A172 (cell line): ENCODE data around the gene CCDC97. TPM values are rescaled to one million over a fixed set of nuclear protein-coding genes. Genes with fewer than 3 reads are reported as not detected.
A peak's percentile ranks its signal among the peaks of the same experiment; 100 is the strongest.
"Not testable (repeated sequence)": the region's sequence is repeated elsewhere in the genome, so short reads cannot be mapped to it uniquely, and the experiment has no call there.

Source experiments
- DNase-seq: peaks from one replicate; pipeline ENCODE4 v3.0.0-alpha.2; 2015; ENCODE audit warnings: low spot score
- total RNA-seq: library from RNA; depleted of rRNA; stranded (reverse); fragments of >200 nt; shearing (Covaris generic); gene quantifications from 2 replicates; pipeline ENCODE4 v1.2.3, GENCODE V29; 2014

The CCDC97 gene
- total RNA-seq, 1 experiment from 2014 or later: 8.3 TPM

- no peak for DNase-seq
Measured at GRCh38 chr19:41335467-41335866, 25.5 kb downstream of the CCDC97 start.

DNA sequence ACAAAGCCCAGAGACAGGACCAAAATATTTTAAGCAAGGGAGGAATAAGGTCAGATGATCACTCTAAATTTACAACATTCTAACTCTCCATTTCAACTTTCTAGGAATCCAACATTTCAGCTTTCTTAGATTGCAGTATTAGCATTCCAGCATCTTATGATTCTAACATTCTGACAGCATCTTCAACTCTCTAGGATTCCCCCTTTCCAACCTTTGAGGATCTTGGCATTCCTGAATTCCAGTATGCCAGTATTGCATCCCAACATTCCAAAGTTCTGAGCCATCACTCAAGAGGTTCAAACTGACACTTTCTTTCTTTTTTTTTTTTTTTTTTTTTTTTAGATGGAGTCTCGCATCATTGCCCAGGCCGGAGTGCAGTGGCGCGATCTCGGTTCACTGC lies 30.0 kb downstream of the CCDC97 start:
- DNase-seq: peak; percentile 94

- no peak for DNase-seq
Measured at GRCh38 chr19:41341669-41342490, 31.9 kb downstream of the CCDC97 start.

- no peak for DNase-seq
Measured at GRCh38 chr19:41344162-41344561, 34.2 kb downstream of the CCDC97 start.

DNA sequence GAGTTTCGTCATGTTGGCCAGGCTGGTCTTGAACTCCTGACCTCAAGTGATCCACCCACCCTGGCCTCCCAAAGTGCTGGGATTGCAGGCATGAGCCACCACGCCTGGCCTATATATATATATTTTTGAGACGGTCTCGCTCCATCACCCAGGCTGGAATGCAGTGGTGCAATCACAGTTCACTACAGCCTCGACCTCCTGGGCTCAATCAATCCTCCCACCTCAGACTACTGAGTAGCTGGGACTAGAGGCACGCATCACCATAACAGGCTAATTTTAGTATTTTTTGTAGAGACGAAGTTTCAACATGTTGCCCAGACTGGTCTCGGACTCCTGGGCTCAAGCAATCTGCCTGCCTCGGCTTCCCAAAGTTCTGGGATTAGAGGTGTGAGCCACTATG lies 36.9 kb downstream of the CCDC97 start:
- DNase-seq: not testable (repeated sequence)

DNA sequence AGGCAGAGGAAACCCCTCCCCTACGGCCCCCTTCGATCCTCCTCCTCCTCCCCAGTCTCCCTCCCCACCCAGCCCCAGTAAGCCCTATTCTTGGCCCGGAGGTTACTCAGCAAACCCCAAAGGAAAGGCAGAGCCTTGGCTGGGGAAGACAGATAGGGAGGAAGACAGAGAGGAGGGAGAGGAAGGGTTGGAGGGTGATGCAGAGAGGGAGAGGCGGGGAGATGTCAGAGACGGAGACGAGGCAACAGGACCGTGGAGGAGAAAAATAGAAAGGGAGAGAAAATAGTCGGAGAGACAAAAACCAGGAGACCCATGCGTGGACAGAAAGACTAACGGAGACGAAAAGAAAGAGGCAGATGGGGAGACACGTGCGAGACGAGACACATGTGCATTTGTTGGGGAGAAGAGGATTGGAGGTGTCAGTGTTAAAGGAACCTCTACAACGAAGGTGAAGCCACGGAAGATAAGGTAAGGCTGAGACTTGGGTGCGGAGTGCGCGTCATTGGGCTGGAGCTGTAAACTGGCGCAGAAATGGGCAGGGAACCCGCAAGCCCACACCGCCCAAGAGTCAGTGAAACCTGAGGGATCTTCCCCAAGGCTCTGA lies 40.9 kb downstream of the CCDC97 start:
- DNase-seq: no peak

GRCh38 chr19:41351339-41352245 lies 41.6 kb downstream of the CCDC97 start:
- DNase-seq: peak; percentile 56

GRCh38 chr19:41352279-41352608 lies 42.3 kb downstream of the CCDC97 start:
- DNase-seq: no peak

DNA sequence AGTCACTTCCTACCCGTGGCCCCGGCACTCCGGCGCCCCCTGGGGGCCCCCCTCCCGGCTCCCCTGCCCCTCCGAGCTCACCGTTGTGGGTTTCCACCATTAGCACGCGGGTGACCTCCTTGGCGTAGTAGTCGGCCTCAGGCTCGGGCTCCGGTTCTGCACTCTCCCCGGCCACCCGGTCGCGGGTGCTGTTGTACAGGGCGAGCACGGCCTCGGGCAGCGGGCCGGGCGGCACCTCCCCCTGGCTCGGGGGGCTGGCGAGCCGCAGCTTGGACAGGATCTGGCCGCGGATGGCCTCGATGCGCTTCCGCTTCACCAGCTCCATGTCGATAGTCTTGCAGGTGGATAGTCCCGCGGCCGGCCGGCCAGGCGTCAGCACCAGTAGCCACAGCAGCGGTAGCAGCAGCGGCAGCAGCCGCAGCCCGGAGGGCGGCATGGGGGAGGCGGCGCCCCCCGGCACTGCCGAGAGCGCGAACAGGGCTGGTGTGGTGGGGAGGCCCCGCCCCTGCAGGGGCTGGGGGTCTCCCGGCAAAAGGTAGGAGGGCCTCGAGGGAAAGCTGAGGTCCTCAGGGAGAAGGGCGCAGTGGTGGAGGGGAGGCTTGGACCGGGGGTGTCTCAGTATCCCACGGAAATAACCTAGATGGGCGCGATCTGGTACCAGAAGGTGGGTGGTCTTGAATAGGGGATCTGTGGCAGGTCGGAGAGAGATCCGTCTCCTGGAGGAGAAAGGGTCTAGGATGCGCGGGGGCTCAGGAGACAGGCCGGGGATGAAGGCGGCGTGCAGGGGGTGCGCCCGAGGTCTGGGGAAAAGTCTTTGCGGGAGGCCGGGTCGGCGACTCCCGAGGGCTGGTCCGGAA lies 42.9 kb downstream of the CCDC97 start:
- peak; percentile 37 for DNase-seq

DNA sequence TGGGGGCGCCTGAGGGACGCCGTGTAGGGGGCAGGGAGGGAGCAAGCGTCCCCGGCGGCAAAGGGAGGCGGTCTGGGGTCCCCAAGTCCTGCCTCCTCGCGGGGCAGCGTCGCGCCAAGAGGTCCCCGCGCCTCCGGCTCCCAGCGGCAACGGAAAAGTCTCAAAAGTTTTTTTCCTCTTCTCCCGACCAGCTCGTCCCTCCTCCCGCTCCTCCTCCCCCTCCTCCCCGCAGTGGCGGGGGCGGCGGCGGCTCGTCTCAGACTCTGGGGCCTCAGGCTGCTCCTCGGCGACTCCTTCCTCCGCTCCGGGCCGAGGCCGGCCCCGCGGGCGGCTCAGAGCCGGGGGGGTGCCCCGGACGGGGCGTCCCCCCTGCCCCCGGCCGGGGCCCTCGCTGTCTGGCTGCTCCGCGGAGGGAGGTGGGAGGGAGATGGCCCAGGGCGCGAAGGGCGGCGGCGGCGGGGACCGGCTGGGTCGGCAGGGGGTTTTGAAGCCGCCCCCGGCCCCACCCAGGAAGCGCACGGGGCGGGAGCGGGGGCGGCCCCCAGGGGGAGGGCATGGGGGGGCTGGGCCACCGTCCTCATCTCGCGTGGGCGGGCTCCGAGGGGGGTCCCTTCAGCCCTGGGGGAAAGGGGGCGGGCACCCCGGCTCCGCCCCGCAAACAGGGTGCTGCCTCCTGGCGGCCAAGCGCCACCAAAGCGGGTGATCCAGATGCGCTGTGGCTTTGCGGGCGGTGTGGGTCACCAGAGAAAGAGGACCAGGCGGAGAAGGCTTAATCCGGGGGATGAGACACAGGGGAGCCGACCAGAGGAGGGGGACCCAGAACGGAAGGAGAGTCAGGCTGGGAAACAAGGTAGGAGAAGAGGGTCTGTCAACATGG lies 43.7 kb downstream of the CCDC97 start, which contains the start of gene TGFB1:
Gene TGFB1, minus strand, starts transcription at position 457 of the 877 bp plus-strand sequence. CDS start 878 bp downstream, outside the sequence.
- peak; percentile 82 for DNase-seq

DNA sequence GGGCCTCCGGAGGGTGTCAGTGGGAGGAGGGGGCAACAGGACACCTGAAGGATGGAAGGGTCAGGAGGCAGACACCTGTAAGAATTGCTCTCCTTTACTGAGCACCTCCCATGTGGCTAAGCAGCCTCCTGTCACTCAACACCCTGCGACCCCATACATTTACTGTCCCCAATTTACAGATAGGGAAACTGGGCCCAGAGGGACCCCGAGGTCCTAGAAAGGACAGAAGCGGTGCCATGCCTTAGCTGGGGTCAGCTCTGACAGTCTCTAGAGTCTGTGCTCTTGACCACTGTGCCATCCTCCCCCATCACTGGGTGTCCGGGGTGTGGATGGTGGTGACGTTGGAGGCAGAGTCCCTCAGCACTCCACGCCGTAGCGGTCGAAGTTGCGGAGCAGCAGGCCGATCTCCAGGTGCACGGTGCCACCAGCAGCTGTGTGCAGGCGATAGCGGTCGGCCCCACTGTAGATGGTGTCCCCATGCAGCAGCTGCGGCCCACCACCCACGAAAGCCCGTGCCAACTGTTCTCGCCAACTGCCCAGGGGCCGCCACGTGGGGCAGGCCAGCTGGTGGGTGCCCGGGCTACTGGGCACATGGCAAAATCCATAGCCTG lies 44.5 kb downstream of the CCDC97 start:
- no peak for DNase-seq

DNA sequence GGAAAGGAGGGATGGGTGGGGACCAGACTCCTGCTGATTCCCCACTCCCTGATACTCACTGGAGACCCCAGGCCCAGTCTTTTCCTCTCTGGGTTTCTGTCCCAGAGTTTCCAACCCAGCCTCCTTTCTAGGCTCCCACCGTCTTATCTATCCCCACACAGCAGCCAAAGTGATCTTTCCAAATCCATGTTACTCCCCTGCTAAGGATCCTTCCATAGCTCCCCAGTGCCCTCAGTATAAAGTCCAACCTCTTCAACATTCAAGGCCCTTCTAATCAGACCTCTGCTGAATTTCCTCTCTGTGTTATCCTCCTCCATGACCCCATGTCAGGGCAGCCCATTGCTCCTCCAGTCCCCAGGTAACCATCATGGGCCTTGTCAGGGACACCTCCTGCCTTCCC lies 45.1 kb downstream of the CCDC97 start:
- DNase-seq: no peak

GRCh38 chr19:41355802-41356201 lies 45.8 kb downstream of the CCDC97 start:
- no peak for DNase-seq

GRCh38 chr19:41356984-41357739 lies 47.2 kb downstream of the CCDC97 start:
- DNase-seq: no peak

- no peak for DNase-seq
Measured at GRCh38 chr19:41357746-41358145, 47.8 kb downstream of the CCDC97 start.

GRCh38 chr19:41359741-41360140 lies 49.8 kb downstream of the CCDC97 start:
- DNase-seq: no peak

DNA sequence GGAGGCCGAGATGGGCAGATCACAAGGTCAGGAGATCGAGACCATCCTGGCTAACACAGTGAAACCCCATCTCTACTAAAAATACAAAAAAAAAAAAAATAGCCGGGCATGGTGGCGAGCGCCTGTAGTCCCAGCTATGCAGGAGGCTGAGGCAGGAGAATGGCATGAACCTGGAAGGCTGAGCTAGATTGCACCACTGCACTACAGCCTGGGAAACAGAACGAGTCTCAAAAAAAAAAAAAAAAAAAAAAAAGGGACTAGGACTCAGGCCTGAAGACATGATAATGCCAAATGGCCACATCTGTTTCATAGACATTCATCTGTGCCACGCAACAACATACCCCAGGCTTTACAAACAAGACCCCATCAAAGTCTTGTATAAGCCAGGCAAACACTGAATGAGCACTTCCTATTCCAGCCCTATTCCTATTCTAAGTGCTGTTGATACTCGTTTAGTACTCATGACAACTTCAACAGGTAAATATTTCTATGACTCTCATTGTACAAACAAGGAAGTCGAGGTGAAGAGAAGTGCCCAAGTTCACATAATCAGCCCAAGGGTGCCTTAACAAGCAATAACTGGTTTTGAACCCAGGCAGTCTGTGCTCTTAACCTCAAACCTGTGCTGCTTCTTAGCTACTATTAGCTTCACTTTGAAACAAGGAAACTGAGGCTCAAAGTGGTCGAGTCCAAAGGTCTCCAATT lies 52.3 kb downstream of the CCDC97 start:
- no peak for DNase-seq

GRCh38 chr19:41363371-41363752 lies 53.4 kb downstream of the CCDC97 start:
- no peak for DNase-seq
